GM10847 (cell line): ENCODE measurements around the gene NDEL1.

Source experiments
- POLR2A ChIP-seq: IDR thresholded peaks from 2 replicates; pipeline ENCODE4 v1.6.1; 2011; ENCODE audit not compliant: insufficient read length; ENCODE audit errors: extremely low read depth

The NDEL1 gene

GRCh38 chr17:8479431-8479947 is 43.8 kb downstream of the NDEL1 start:
- no peak for TF ChIP-seq POLR2A

- no peak for TF ChIP-seq POLR2A
Observed at GRCh38 chr17:8480011-8480976, 44.6 kb downstream of the NDEL1 start.

GRCh38 chr17:8481089-8481488 is 45.4 kb downstream of the NDEL1 start:
- TF ChIP-seq POLR2A = no peak

- TF ChIP-seq POLR2A = no peak
Observed at GRCh38 chr17:8481703-8482102, 46.0 kb downstream of the NDEL1 start.

- no peak for TF ChIP-seq POLR2A
Observed at GRCh38 chr17:8482546-8482945, 46.9 kb downstream of the NDEL1 start.

GRCh38 chr17:8484465-8484864 is 48.8 kb downstream of the NDEL1 start:
- no peak for TF ChIP-seq POLR2A

- no peak for TF ChIP-seq POLR2A
Observed at GRCh38 chr17:8485491-8485890, 49.8 kb downstream of the NDEL1 start.

- no peak for TF ChIP-seq POLR2A
Observed at GRCh38 chr17:8487130-8487645, 51.5 kb downstream of the NDEL1 start.

- TF ChIP-seq POLR2A = no peak
Observed at GRCh38 chr17:8487743-8488142, 52.1 kb downstream of the NDEL1 start.

GRCh38 chr17:8488491-8488890 is 52.8 kb downstream of the NDEL1 start:
- TF ChIP-seq POLR2A = no peak

GRCh38 chr17:8488901-8489300 is 53.2 kb downstream of the NDEL1 start:
- TF ChIP-seq POLR2A = no peak

- no peak for TF ChIP-seq POLR2A
Observed at GRCh38 chr17:8489841-8490240, 54.2 kb downstream of the NDEL1 start.

GRCh38 chr17:8490256-8491023 is 54.8 kb downstream of the NDEL1 start:
- TF ChIP-seq POLR2A = no peak

- no peak for TF ChIP-seq POLR2A
Observed at GRCh38 chr17:8492121-8492520, 56.4 kb downstream of the NDEL1 start.

GRCh38 chr17:8494021-8494420 is 58.3 kb downstream of the NDEL1 start:
- no peak for TF ChIP-seq POLR2A
